ENCODE data around the gene ELP4.

ELP4 gene

GRCh38 chr11:31826536-31827438 is 317.2 kb downstream of the ELP4 start:
- DNase-seq: no peak

GRCh38 chr11:31827455-31828206 is 318.1 kb downstream of the ELP4 start:
- no peak for DNase-seq

GRCh38 chr11:31828217-31828616 is 318.6 kb downstream of the ELP4 start:
- DNase-seq: no peak

- DNase-seq: no peak
These were observed 320.8 kb downstream of the ELP4 start for GRCh38 chr11:31830406-31830805.

- DNase-seq: no peak
These were observed 324.7 kb downstream of the ELP4 start for GRCh38 chr11:31834237-31834636.
